A673 (cell line): ENCODE measurements around the gene AFG1L. TPM values are rescaled to one million over a fixed set of nuclear protein-coding genes. Genes with fewer than 3 reads are reported as not detected.

Experiments
- BruUV-seq: library from RNA; stranded (reverse); fragments of 400-500 nt; replicated peaks from 2 replicates; lab custom pipeline; 2021; lab: Mats Ljungman, UMichigan
- CTCF ChIA-PET: fragments of 300-600 bp; sonication (Branson Sonifier 250); formaldehyde crosslinking; loops from one replicate; lab custom pipeline; 2022; ENCODE audit warnings: antibody characterized with exemption; lab: Charles Lee
- POLR2A ChIA-PET: fragments of 300-600 bp; sonication (Branson Sonifier 250); formaldehyde crosslinking; loops from one replicate; lab custom pipeline; 2022; ENCODE audit warnings: antibody characterized with exemption; ENCODE audit not compliant: low non-redundant PET; lab: Charles Lee
- DNase-seq: peaks from one replicate; pipeline ENCODE4 v3.0.0-alpha.2; 2015; ENCODE audit warnings: low spot score
- H3K27ac ChIP-seq: fragments of 200-600 bp; sonication (generic); 2 replicates; pipeline ENCODE4 v1.5.1; 2016; ENCODE audit warnings: mixed run types, low read depth, mild to moderate bottlenecking, mixed read lengths, antibody characterized with exemption, low read length; ENCODE audit not compliant: poor library complexity, severe bottlenecking
- H3K27me3 ChIP-seq: fragments of 200-600 bp; sonication (generic); replicated peaks from 2 replicates; pipeline ENCODE4 v1.6.1; 2017; ENCODE audit warnings: mixed run types, low read depth, mild to moderate bottlenecking, mixed read lengths, antibody characterized with exemption, low read length; ENCODE audit not compliant: insufficient read depth, poor library complexity
- H3K36me3 ChIP-seq: fragments of 200-600 bp; sonication (generic); 2 replicates; pipeline ENCODE4 v1.6.1; 2016; ENCODE audit warnings: mixed run types, mild to moderate bottlenecking, mixed read lengths, antibody characterized with exemption, low read length; ENCODE audit not compliant: insufficient read depth, poor library complexity, severe bottlenecking
- H3K4me1 ChIP-seq: fragments of 200-600 bp; sonication (generic); 2 replicates; pipeline ENCODE4 v1.6.1; 2017; ENCODE audit warnings: mixed run types, mild to moderate bottlenecking, mixed read lengths, antibody characterized with exemption, low read length; ENCODE audit not compliant: insufficient read depth, poor library complexity, severe bottlenecking
- H3K4me3 ChIP-seq: fragments of 200-600 bp; sonication (generic); 2 replicates; pipeline ENCODE4 v1.5.1; 2016; ENCODE audit warnings: low read depth, mixed run types, mild to moderate bottlenecking, mixed read lengths, low read length; ENCODE audit not compliant: poor library complexity, severe bottlenecking
- H3K9me3 ChIP-seq: fragments of 200-600 bp; sonication (generic); 2 replicates; pipeline ENCODE4 v1.6.1; 2016; ENCODE audit warnings: mixed run types, low read depth, mild to moderate bottlenecking, mixed read lengths, antibody characterized with exemption, low read length; ENCODE audit not compliant: poor library complexity, severe bottlenecking
- CTCF ChIP-seq: fragments of 300-800, 200-600 bp; sonication (generic); conservative IDR thresholded peaks from 2 replicates; pipeline ENCODE4 v1.5.1; 2017; ENCODE audit warnings: low read depth, mild to moderate bottlenecking, antibody characterized with exemption, low read length, moderate library complexity, mixed read lengths
- EZH2 ChIP-seq: fragments of 200-600 bp; sonication (generic); IDR thresholded peaks from 2 replicates; pipeline ENCODE4 v1.6.1; 2017; ENCODE audit warnings: borderline replicate concordance, low read depth, mild to moderate bottlenecking, mixed read lengths, antibody characterized with exemption, low read length; ENCODE audit not compliant: poor library complexity, severe bottlenecking
- intact Hi-C: fragments of 100-400 bp; cut with micrococcal nuclease; formaldehyde crosslinking; loops from one replicate; pipeline ENCODE4 v1.10.0; 2022; ENCODE audit not compliant: unreplicated experiment
- total RNA-seq: library from RNA; stranded (reverse); gene quantifications from 2 replicates; pipeline ENCODE4 v1.2.3, GENCODE V29; 2021

Gene AFG1L
- total RNA-seq, 1 experiment from 2014 or later = 7.5 TPM

GRCh38 chr6:108494434-108494833 is 199.6 kb downstream of the AFG1L start:
- intact Hi-C loops = no loop called here
- DNase-seq = no peak
- Histone ChIP-seq H3K4me3 (no peak overlapping the region), H3K27ac (no peak overlapping the region), H3K36me3 (no peaks in the 10 kb centered on the region), H3K4me1 (no peaks in the 10 kb centered on the region), H3K9me3 (no peaks in the 10 kb centered on the region), H3K27me3 (no peaks in the 10 kb centered on the region)
- no TSS peak for BruUV-seq
- POLR2A ChIA-PET = no interaction called here
- CTCF ChIA-PET = interaction anchor here (0.7 kb wide), 1 partner anchor 30 kb away, joined by 6 read pairs; no protein-coding TSS in a partner anchor
- TF ChIP-seq CTCF (no peak), EZH2 (no peak)

GRCh38 chr6:108497883-108498282 is 203.0 kb downstream of the AFG1L start:
- intact Hi-C loops = no loop called here
- no peaks in the 10 kb centered on the region for H3K9me3 ChIP-seq
- no peaks in the 10 kb centered on the region for H3K36me3 ChIP-seq
- no TSS peak for BruUV-seq
- H3K27ac ChIP-seq = no peak overlapping the region
- no peaks in the 10 kb centered on the region for H3K27me3 ChIP-seq
- peak; percentile 61 for DNase-seq
- POLR2A ChIA-PET = no interaction called here
- no peak overlapping the region for H3K4me3 ChIP-seq
- CTCF ChIA-PET = no interaction called here
- TF ChIP-seq CTCF (peak; percentile 50), EZH2 (no peak)
- no peaks in the 10 kb centered on the region for H3K4me1 ChIP-seq

GRCh38 chr6:108501559-108501958 is 206.7 kb downstream of the AFG1L start:
- DNase-seq = no peak
- Histone ChIP-seq H3K4me3 (no peak overlapping the region), H3K9me3 (no peaks in the 10 kb centered on the region), H3K27ac (no peak overlapping the region), H3K36me3 (no peaks in the 10 kb centered on the region), H3K27me3 (no peaks in the 10 kb centered on the region), H3K4me1 (no peaks in the 10 kb centered on the region)
- TF ChIP-seq EZH2 (no peak), CTCF (no peak)
- BruUV-seq = no TSS peak
- ChIA-PET POLR2A (no interaction called here), CTCF (interaction anchor here (0.5 kb wide), 1 partner anchor 404 kb away, joined by 3 read pairs; no protein-coding TSS in a partner anchor)
- intact Hi-C loops = no loop called here
